ENCODE data around the gene KAT7.

Gene KAT7

GRCh38 chr17:49817993-49818392 lies 29.5 kb downstream of the KAT7 start:
- H3K9ac ChIP-seq, result no peak overlapping the region
- no peak overlapping the region for H2AFZ ChIP-seq (ENCODE audit: low read depth)
- no peak overlapping the region for H3K27ac ChIP-seq
- H3K4me3 ChIP-seq (IDR thresholded peaks at IDR 0.05; ENCODE audit: insufficient read depth, low read depth, low read length), result no peak overlapping the region
- H4K20me1 ChIP-seq (ENCODE audit: insufficient read depth), result no peaks in the 10 kb centered on the region
- TF ChIP-seq, protein P1, sequence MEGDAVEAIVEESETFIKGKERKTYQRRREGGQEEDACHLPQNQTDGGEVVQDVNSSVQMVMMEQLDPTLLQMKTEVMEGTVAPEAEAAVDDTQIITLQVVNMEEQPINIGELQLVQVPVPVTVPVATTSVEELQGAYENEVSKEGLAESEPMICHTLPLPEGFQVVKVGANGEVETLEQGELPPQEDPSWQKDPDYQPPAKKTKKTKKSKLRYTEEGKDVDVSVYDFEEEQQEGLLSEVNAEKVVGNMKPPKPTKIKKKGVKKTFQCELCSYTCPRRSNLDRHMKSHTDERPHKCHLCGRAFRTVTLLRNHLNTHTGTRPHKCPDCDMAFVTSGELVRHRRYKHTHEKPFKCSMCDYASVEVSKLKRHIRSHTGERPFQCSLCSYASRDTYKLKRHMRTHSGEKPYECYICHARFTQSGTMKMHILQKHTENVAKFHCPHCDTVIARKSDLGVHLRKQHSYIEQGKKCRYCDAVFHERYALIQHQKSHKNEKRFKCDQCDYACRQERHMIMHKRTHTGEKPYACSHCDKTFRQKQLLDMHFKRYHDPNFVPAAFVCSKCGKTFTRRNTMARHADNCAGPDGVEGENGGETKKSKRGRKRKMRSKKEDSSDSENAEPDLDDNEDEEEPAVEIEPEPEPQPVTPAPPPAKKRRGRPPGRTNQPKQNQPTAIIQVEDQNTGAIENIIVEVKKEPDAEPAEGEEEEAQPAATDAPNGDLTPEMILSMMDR (conservative IDR thresholded peaks at IDR 0.05; ENCODE audit: low read depth, low read length), result no peak
- no peak overlapping the region for H3K4me2 ChIP-seq
- H3K79me2 ChIP-seq (ENCODE audit: insufficient read depth, low read depth), result 0 out of 2 replicates have a peak, but pooled peaks cover 5% of the 10 kb centered on the region
- peaks cover 39% of the 10 kb centered on the region for H3K4me1 ChIP-seq (ENCODE audit: low read depth, poor library complexity, severe bottlenecking)
- H3K36me3 ChIP-seq (ENCODE audit: insufficient read depth), result peaks cover 18% of the 10 kb centered on the region; the same call in 1 of the 2 replicates
- H3K27me3 ChIP-seq (ENCODE audit: insufficient read depth, low read depth), result no peaks in the 10 kb centered on the region

- Histone ChIP-seq H3K4me3 (IDR thresholded peaks at IDR 0.05; ENCODE audit: insufficient read depth, low read depth, low read length) (no peak overlapping the region), H3K36me3 (ENCODE audit: insufficient read depth) (peaks cover 18% of the 10 kb centered on the region; the same call in 1 of the 2 replicates), H3K79me2 (ENCODE audit: insufficient read depth, low read depth) (0 out of 2 replicates have a peak, but pooled peaks cover 5% of the 10 kb centered on the region), H2AFZ (ENCODE audit: low read depth) (no peak overlapping the region), H3K27ac (no peak overlapping the region), H3K4me2 (no peak overlapping the region), H4K20me1 (ENCODE audit: insufficient read depth) (no peaks in the 10 kb centered on the region), H3K4me1 (ENCODE audit: low read depth, poor library complexity, severe bottlenecking) (peaks cover 51% of the 10 kb centered on the region), H3K27me3 (ENCODE audit: insufficient read depth, low read depth) (no peaks in the 10 kb centered on the region), H3K9ac (no peak overlapping the region)
- TF ChIP-seq, protein P1 (conservative IDR thresholded peaks at IDR 0.05; ENCODE audit: low read depth, low read length), result no peak
Observed at GRCh38 chr17:49819138-49819537, 30.7 kb downstream of the KAT7 start.

GRCh38 chr17:49819651-49820050 lies 31.2 kb downstream of the KAT7 start:
- H3K4me3 ChIP-seq (IDR thresholded peaks at IDR 0.05; ENCODE audit: insufficient read depth, low read depth, low read length), result no peak overlapping the region
- H3K79me2 ChIP-seq (ENCODE audit: insufficient read depth, low read depth), result no peaks in the 10 kb centered on the region
- H3K36me3 ChIP-seq (ENCODE audit: insufficient read depth), result peaks cover 18% of the 10 kb centered on the region; the same call in 1 of the 2 replicates
- H3K27ac ChIP-seq, result no peak overlapping the region
- no peak overlapping the region for H3K9ac ChIP-seq
- no peak overlapping the region for H3K4me2 ChIP-seq
- no peaks in the 10 kb centered on the region for H3K27me3 ChIP-seq (ENCODE audit: insufficient read depth, low read depth)
- H4K20me1 ChIP-seq (ENCODE audit: insufficient read depth), result no peaks in the 10 kb centered on the region
- TF ChIP-seq, protein P1 (conservative IDR thresholded peaks at IDR 0.05; ENCODE audit: low read depth, low read length), result no peak
- peaks cover 56% of the 10 kb centered on the region for H3K4me1 ChIP-seq (ENCODE audit: low read depth, poor library complexity, severe bottlenecking)
- no peak overlapping the region for H2AFZ ChIP-seq (ENCODE audit: low read depth)

- H2AFZ ChIP-seq (ENCODE audit: low read depth), result no peak overlapping the region
- TF ChIP-seq, protein P1 (conservative IDR thresholded peaks at IDR 0.05; ENCODE audit: low read depth, low read length), result no peak
- no peaks in the 10 kb centered on the region for H3K27me3 ChIP-seq (ENCODE audit: insufficient read depth, low read depth)
- H3K9ac ChIP-seq, result no peak overlapping the region
- H3K4me1 ChIP-seq (ENCODE audit: low read depth, poor library complexity, severe bottlenecking), result peaks cover 60% of the 10 kb centered on the region
- no peak overlapping the region for H3K4me2 ChIP-seq
- H3K36me3 ChIP-seq (ENCODE audit: insufficient read depth), result peaks cover 25% of the 10 kb centered on the region; the same call in 1 of the 2 replicates
- no peak overlapping the region for H3K4me3 ChIP-seq (IDR thresholded peaks at IDR 0.05; ENCODE audit: insufficient read depth, low read depth, low read length)
- H4K20me1 ChIP-seq (ENCODE audit: insufficient read depth), result no peaks in the 10 kb centered on the region
- H3K27ac ChIP-seq, result no peak overlapping the region
- no peaks in the 10 kb centered on the region for H3K79me2 ChIP-seq (ENCODE audit: insufficient read depth, low read depth)
Observed at GRCh38 chr17:49820773-49821172, 32.3 kb downstream of the KAT7 start.
